DOHH2 (cell line): ENCODE measurements around the gene PPHLN1.

Experiments
- CTCF ChIP-seq: fragments of 200-600 bp; sonication (generic); IDR thresholded peaks from one replicate; pipeline ENCODE4 v1.5.1; 2014; ENCODE audit warnings: antibody characterized with exemption, mild to moderate bottlenecking, low read depth, low read length; ENCODE audit not compliant: poor library complexity, severe bottlenecking
- EZH2phosphoT487 ChIP-seq: fragments of 200-600 bp; sonication (generic); IDR thresholded peaks from 2 replicates; pipeline ENCODE4 v1.6.1; 2017; ENCODE audit warnings: borderline replicate concordance, mild to moderate bottlenecking, antibody characterized with exemption, low read length, moderate library complexity, mixed read lengths

- TF ChIP-seq CTCF (no peak), EZH2phosphoT487 (no peak)
These were observed 132.6 kb downstream of the PPHLN1 start for GRCh38 chr12:42458575-42458974.
